Prostate gland (tissue), 2 donors: Measurements from ENCODE around the gene DNAJA2.

Source experiments
- CTCF ChIP-seq, 4 experiments: fragments of 200-600 bp in 2 of 4; fragments of 450-650 bp in 2 of 4; sonication (generic) in 2 of 4; IDR thresholded peaks; 1 replicate in 3 of 4; 2 replicates in 1 of 4; pipeline ENCODE4 v1.5.1; 2016 to 2019; ENCODE audit warnings: antibody characterized with exemption in 4 of 4, mild to moderate bottlenecking in 2 of 4, moderate library complexity in 2 of 4
- POLR2A ChIP-seq: fragments of 450-650 bp; IDR thresholded peaks from one replicate; pipeline ENCODE4 v1.6.1; 2016; ENCODE audit warnings: antibody characterized with exemption, mild to moderate bottlenecking
- POLR2AphosphoS5 ChIP-seq: sonication (generic); formaldehyde crosslinking; IDR thresholded peaks from one replicate; pipeline ENCODE4 v1.6.1; 2017; ENCODE audit warnings: antibody characterized with exemption

DNA sequence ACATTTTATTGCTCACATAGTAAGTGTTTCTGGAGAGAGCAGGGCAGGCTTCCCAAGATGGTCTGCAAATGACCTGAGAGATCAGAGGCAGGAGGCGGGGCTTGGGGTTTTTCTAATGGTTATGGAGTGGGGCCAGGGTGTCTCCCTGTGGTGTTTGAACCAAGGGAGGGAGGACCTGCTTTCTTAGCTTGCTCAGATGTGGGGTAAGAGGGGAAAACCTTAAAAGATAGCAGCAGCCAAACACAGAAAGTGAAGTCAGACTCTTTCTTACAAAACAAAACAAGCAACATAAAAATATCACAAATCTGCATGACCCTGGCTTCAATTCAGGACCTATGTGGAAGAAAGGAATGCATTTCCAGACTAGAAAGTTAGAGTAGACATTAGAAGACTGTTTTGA, 22.9 kb upstream of the DNAJA2 start:
- TF ChIP-seq CTCF (IDR thresholded peaks at IDR 0.05) (no peak), POLR2A (no peak), POLR2AphosphoS5 (no peak)
